HEK293 (cell line): Measurements from ENCODE around the gene MICAL3.
A peak's percentile ranks its signal among the peaks of the same experiment; 100 is the strongest.

ENCODE experiments used
- CTCF ChIA-PET: fragments of 350-600 bp; formaldehyde crosslinking; extraction: SDS; loops from one replicate; lab custom pipeline; 2021; ENCODE audit warnings: antibody characterized with exemption; lab: Yijun Ruan, JAX
- POLR2A ChIA-PET: fragments of 300-600 bp; formaldehyde crosslinking; extraction: SDS; loops from one replicate; lab custom pipeline; 2020; ENCODE audit warnings: antibody characterized with exemption, inconsistent platforms; lab: Yijun Ruan, JAX
- H3K27ac ChIP-seq: fragments of 200-500 bp; sonication (Bioruptor generic); 2 replicates; pipeline ENCODE4 v1.5.1; 2014; ENCODE audit warnings: low read depth, low read length, control low read depth, inconsistent platforms; ENCODE audit errors: extremely low read depth
- H3K36me3 ChIP-seq, 2 experiments: fragments of 200-500 bp in 1 of 2; sonication (Bioruptor generic) in 1 of 2; 1 replicate in 1 of 2; 2 replicates in 1 of 2; pipeline ENCODE4 v1.5.1; 2014 to 2017; ENCODE audit warnings: inconsistent platforms in 2 of 2, low read length in 2 of 2; ENCODE audit not compliant: control insufficient read depth in 2 of 2, insufficient read depth in 1 of 2
- H3K4me1 ChIP-seq: fragments of 200-500 bp; sonication (Bioruptor generic); 2 replicates; pipeline ENCODE4 v1.5.1; 2014; ENCODE audit warnings: mild to moderate bottlenecking, low read length, inconsistent platforms; ENCODE audit not compliant: control insufficient read depth, insufficient read depth
- H3K4me3 ChIP-seq: 2 replicates; pipeline ENCODE4 v1.5.1; 2011; ENCODE audit warnings: low read depth, mild to moderate bottlenecking, control low read depth, low read length, moderate library complexity
- H3K9me3 ChIP-seq: fragments of 200-500 bp; sonication (Bioruptor generic); 2 replicates; pipeline ENCODE4 v1.5.1; 2014; ENCODE audit warnings: low read depth, low read length, inconsistent platforms; ENCODE audit not compliant: control insufficient read depth, insufficient read depth
- PRDM1 ChIP-seq: fragments of 450-650 bp; formaldehyde crosslinking; IDR thresholded peaks from 2 replicates; pipeline ENCODE4; 2016; ENCODE audit warnings: missing biosample characterization, missing genetic modification characterization
- SALL2 ChIP-seq: fragments of 450-650 bp; formaldehyde crosslinking; IDR thresholded peaks from 2 replicates; pipeline ENCODE4 v1.5.0; 2017; ENCODE audit warnings: missing biosample characterization, mild to moderate bottlenecking, missing genetic modification characterization, borderline replicate concordance
- ZBTB1 ChIP-seq: fragments of 450-650 bp; formaldehyde crosslinking; IDR thresholded peaks from 2 replicates; pipeline ENCODE4 v1.5.1; 2016; ENCODE audit warnings: missing biosample characterization, missing genetic modification characterization
- ZFP41 ChIP-seq: fragments of 450-650 bp; formaldehyde crosslinking; IDR thresholded peaks from 2 replicates; pipeline ENCODE4 v1.5.1; 2016; ENCODE audit warnings: missing biosample characterization, missing genetic modification characterization, borderline replicate concordance
- ZIC2 ChIP-seq: fragments of 450-650 bp; formaldehyde crosslinking; IDR thresholded peaks from 2 replicates; pipeline ENCODE4 v1.5.1; 2016; ENCODE audit warnings: missing biosample characterization, missing genetic modification characterization
- ZNF140 ChIP-seq: fragments of 450-650 bp; formaldehyde crosslinking; IDR thresholded peaks from 2 replicates; pipeline ENCODE4 v1.5.1; 2016; ENCODE audit warnings: missing biosample characterization, missing genetic modification characterization
- ZNF155 ChIP-seq: fragments of 450-650 bp; formaldehyde crosslinking; IDR thresholded peaks from 2 replicates; pipeline ENCODE4 v1.5.1; 2016; ENCODE audit warnings: missing biosample characterization, missing genetic modification characterization
- ZNF174 ChIP-seq: fragments of 450-650 bp; formaldehyde crosslinking; IDR thresholded peaks from 2 replicates; pipeline ENCODE4 v1.5.0; 2017; ENCODE audit warnings: missing biosample characterization, mild to moderate bottlenecking, missing genetic modification characterization
- ZNF184 ChIP-seq: fragments of 450-650 bp; IDR thresholded peaks from 2 replicates; pipeline ENCODE4 v1.5.1; 2018; ENCODE audit warnings: missing biosample characterization, mild to moderate bottlenecking, missing genetic modification characterization
- ZNF19 ChIP-seq: fragments of 450-650 bp; formaldehyde crosslinking; IDR thresholded peaks from 2 replicates; pipeline ENCODE4; 2016; ENCODE audit warnings: missing biosample characterization, missing genetic modification characterization, low read depth
- ZNF37A ChIP-seq: fragments of 450-650 bp; IDR thresholded peaks from 2 replicates; pipeline ENCODE4 v1.5.1; 2018; ENCODE audit warnings: missing biosample characterization, missing genetic modification characterization
- ZNF629 ChIP-seq: fragments of 450-650 bp; formaldehyde crosslinking; IDR thresholded peaks from 2 replicates; pipeline ENCODE4 v1.5.1; 2017; ENCODE audit warnings: missing biosample characterization, missing genetic modification characterization
- ZNF777 ChIP-seq: fragments of 450-650 bp; formaldehyde crosslinking; IDR thresholded peaks from 2 replicates; pipeline ENCODE4 v1.5.1; 2017; ENCODE audit warnings: missing biosample characterization, missing genetic modification characterization, borderline replicate concordance
- TF ChIP-seq, protein P1 (sequence below): fragments of 450-650 bp; formaldehyde crosslinking; IDR thresholded peaks from 2 replicates; pipeline ENCODE4 v1.5.1; 2016; ENCODE audit warnings: missing biosample characterization, missing genetic modification characterization, borderline replicate concordance
- TF ChIP-seq, protein P2 (sequence below): fragments of 450-650 bp; IDR thresholded peaks from 2 replicates; pipeline ENCODE4 v1.5.1; 2018; ENCODE audit warnings: missing biosample characterization, missing genetic modification characterization
- TF ChIP-seq, protein P3 (sequence below): fragments of 450-650 bp; formaldehyde crosslinking; IDR thresholded peaks from 2 replicates; pipeline ENCODE4 v1.5.1; 2016; ENCODE audit warnings: missing biosample characterization, missing genetic modification characterization
- TF ChIP-seq, protein P4 (sequence below): fragments of 450-650 bp; formaldehyde crosslinking; IDR thresholded peaks from 2 replicates; pipeline ENCODE4 v1.5.1; 2016; ENCODE audit warnings: missing biosample characterization, missing genetic modification characterization
- TF ChIP-seq, protein P5 (sequence below): fragments of 450-650 bp; formaldehyde crosslinking; optimal IDR thresholded peaks from 2 replicates; pipeline ENCODE3; 2016; ENCODE audit warnings: missing biosample characterization, mild to moderate bottlenecking, missing genetic modification characterization

The MICAL3 gene

DNA sequence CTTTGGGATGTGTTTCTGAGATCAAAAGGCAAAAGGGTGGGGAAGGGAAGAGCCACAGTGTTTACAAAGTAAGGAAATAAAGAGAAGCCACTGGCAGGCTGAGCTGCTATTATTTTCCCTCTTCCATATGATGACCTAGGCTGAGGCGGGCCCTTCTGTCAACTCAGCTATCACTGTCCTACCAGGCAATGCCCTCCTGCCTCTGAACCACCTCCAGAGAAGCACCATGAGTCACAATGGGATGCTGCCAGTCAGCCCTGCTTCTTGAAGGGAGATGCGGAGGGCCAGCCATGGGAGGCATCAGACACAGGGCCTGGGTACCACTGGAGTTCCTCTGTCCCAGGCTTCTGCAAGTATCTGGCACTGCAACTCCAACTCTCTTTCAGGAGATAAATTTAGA is 142.2 kb downstream of the MICAL3 start:
- Histone ChIP-seq H3K4me1 (no peaks in the 10 kb centered on the region), H3K27ac (no peak overlapping the region), H3K9me3 (no peaks in the 10 kb centered on the region), H3K36me3 (peaks cover 12 to 86% of the 10 kb centered on the region in 2 experiments), H3K4me3 (no peak overlapping the region)
- ChIA-PET POLR2A (no interaction called here), CTCF (interaction anchor here (1.9 kb wide), 1 partner anchor 9 kb away, joined by 12 read pairs; no protein-coding TSS in a partner anchor)
- TF ChIP-seq ZIC2 (tag by site-specific recombination) = peak; percentile 77
- TF ChIP-seq, protein P1, sequence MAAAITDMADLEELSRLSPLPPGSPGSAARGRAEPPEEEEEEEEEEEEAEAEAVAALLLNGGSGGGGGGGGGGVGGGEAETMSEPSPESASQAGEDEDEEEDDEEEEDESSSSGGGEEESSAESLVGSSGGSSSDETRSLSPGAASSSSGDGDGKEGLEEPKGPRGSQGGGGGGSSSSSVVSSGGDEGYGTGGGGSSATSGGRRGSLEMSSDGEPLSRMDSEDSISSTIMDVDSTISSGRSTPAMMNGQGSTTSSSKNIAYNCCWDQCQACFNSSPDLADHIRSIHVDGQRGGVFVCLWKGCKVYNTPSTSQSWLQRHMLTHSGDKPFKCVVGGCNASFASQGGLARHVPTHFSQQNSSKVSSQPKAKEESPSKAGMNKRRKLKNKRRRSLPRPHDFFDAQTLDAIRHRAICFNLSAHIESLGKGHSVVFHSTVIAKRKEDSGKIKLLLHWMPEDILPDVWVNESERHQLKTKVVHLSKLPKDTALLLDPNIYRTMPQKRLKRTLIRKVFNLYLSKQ = no peak

DNA sequence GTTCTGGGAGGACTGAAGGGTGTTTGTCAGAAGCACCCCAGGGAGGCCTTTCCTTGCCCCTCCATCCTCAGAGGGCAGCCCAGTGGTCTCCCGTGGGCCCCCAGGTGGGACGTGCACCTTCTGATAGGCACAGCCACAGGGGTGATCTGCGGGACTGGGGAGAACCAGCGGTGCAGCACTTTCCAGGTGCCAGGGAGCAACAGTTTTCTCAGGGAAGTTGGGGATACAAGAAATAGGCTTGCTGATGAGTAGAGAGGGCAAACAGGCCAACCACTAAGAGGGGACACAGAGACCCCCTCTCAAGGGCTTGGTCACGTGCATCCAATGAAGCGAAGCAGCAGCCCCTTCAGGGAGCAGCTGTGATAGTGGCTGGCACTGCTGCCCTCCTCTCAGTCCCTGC is 143.0 kb downstream of the MICAL3 start:
- H3K9me3 ChIP-seq = no peaks in the 10 kb centered on the region
- H3K4me3 ChIP-seq = no peak overlapping the region
- POLR2A ChIA-PET = no interaction called here
- H3K36me3 ChIP-seq = peaks cover 6 to 83% of the 10 kb centered on the region in 2 experiments
- H3K4me1 ChIP-seq = no peaks in the 10 kb centered on the region
- TF ChIP-seq, protein P2, sequence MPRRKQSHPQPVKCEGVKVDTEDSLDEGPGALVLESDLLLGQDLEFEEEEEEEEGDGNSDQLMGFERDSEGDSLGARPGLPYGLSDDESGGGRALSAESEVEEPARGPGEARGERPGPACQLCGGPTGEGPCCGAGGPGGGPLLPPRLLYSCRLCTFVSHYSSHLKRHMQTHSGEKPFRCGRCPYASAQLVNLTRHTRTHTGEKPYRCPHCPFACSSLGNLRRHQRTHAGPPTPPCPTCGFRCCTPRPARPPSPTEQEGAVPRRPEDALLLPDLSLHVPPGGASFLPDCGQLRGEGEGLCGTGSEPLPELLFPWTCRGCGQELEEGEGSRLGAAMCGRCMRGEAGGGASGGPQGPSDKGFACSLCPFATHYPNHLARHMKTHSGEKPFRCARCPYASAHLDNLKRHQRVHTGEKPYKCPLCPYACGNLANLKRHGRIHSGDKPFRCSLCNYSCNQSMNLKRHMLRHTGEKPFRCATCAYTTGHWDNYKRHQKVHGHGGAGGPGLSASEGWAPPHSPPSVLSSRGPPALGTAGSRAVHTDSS (tag by site-specific recombination) = no peak
- no peak for TF ChIP-seq ZNF37A (tag by site-specific recombination)
- TF ChIP-seq ZNF140 (tag by site-specific recombination) = no peak
- TF ChIP-seq, protein P1 = no peak
- TF ChIP-seq, protein P3, sequence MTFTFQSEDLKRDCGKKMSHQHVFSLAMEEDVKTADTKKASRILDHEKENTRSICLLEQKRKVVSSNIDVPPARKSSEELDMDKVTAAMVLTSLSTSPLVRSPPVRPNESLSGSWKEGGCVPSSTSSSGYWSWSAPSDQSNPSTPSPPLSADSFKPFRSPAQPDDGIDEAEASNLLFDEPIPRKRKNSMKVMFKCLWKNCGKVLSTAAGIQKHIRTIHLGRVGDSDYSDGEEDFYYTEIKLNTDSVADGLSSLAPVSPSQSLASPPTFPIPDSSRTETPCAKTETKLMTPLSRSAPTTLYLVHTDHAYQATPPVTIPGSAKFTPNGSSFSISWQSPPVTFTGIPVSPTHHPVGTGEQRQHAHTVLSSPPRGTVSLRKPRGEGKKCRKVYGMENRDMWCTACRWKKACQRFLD (tag by site-specific recombination) = no peak
- no peak for TF ChIP-seq ZNF155
- no peak for TF ChIP-seq ZNF777 (tag by site-specific recombination)
- TF ChIP-seq, all 188 proteins: peak for 0
- no peak overlapping the region for H3K27ac ChIP-seq
- CTCF ChIA-PET = interaction anchor here (1.9 kb wide), 1 partner anchor 10 kb away, joined by 12 read pairs; no protein-coding TSS in a partner anchor

DNA sequence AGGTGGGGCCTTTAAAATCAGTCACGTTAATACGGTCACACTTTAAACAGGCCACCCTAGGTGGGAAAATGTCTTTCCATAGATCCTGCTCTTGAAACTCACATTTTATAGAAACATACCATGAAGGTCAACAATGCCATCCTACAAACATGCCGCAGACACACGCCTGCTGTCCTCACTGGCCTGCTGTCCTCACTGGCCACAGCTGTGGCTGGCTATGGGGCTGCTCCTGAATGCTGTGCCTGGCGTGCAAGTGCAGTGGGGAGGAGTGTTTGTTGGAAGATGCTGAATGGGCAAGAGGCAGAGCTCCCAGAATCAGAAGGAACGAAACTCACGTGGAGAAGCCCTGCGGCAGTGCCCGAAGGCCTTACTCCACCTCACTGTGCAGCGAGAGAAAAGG is 143.9 kb downstream of the MICAL3 start:
- no peak overlapping the region for H3K27ac ChIP-seq
- H3K36me3 ChIP-seq = peaks cover 1 to 80% of the 10 kb centered on the region in 2 experiments
- no peaks in the 10 kb centered on the region for H3K9me3 ChIP-seq
- no peak overlapping the region for H3K4me3 ChIP-seq
- TF ChIP-seq ZBTB1 (tag by site-specific recombination) = no peak
- TF ChIP-seq, all 188 proteins: peak for 0
- POLR2A ChIA-PET = no interaction called here
- CTCF ChIA-PET = no interaction called here
- no peaks in the 10 kb centered on the region for H3K4me1 ChIP-seq

DNA sequence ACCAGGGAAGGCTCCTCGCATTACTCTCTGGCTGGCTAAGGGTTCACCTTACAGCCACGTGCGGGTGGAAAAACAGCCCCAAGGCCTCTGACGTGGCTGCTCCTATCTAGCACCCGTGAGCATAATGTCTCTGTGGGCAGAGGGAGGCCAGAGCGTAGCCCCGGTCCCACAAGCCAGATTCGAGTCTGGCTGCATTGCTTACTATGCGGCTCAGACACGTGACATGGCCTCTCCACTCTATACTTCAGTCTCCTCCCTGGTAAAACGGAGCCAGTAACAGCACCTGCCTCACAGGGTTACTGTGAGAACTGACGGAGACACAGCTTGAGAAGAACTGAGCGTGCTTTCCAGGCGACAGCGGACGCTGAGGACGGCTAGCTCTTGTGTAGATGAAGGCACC is 144.3 kb downstream of the MICAL3 start:
- no peak overlapping the region for H3K4me3 ChIP-seq
- POLR2A ChIA-PET = no interaction called here
- CTCF ChIA-PET = no interaction called here
- peaks cover 0 to 78% of the 10 kb centered on the region in 2 experiments; a peak in 2 of 3 replicates for H3K36me3 ChIP-seq
- H3K27ac ChIP-seq = no peak overlapping the region
- no peaks in the 10 kb centered on the region for H3K4me1 ChIP-seq
- no peaks in the 10 kb centered on the region for H3K9me3 ChIP-seq
- TF ChIP-seq ZNF19 (tag by site-specific recombination) (no peak), ZNF629 (no peak), ZNF174 (tag by site-specific recombination) (no peak), ZNF184 (no peak), ZFP41 (tag by site-specific recombination) (no peak), SALL2 (no peak), PRDM1 (tag by site-specific recombination) (no peak)
- TF ChIP-seq, protein P4, sequence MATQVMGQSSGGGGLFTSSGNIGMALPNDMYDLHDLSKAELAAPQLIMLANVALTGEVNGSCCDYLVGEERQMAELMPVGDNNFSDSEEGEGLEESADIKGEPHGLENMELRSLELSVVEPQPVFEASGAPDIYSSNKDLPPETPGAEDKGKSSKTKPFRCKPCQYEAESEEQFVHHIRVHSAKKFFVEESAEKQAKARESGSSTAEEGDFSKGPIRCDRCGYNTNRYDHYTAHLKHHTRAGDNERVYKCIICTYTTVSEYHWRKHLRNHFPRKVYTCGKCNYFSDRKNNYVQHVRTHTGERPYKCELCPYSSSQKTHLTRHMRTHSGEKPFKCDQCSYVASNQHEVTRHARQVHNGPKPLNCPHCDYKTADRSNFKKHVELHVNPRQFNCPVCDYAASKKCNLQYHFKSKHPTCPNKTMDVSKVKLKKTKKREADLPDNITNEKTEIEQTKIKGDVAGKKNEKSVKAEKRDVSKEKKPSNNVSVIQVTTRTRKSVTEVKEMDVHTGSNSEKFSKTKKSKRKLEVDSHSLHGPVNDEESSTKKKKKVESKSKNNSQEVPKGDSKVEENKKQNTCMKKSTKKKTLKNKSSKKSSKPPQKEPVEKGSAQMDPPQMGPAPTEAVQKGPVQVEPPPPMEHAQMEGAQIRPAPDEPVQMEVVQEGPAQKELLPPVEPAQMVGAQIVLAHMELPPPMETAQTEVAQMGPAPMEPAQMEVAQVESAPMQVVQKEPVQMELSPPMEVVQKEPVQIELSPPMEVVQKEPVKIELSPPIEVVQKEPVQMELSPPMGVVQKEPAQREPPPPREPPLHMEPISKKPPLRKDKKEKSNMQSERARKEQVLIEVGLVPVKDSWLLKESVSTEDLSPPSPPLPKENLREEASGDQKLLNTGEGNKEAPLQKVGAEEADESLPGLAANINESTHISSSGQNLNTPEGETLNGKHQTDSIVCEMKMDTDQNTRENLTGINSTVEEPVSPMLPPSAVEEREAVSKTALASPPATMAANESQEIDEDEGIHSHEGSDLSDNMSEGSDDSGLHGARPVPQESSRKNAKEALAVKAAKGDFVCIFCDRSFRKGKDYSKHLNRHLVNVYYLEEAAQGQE (tag by site-specific recombination) = no peak
- TF ChIP-seq, protein P5, sequence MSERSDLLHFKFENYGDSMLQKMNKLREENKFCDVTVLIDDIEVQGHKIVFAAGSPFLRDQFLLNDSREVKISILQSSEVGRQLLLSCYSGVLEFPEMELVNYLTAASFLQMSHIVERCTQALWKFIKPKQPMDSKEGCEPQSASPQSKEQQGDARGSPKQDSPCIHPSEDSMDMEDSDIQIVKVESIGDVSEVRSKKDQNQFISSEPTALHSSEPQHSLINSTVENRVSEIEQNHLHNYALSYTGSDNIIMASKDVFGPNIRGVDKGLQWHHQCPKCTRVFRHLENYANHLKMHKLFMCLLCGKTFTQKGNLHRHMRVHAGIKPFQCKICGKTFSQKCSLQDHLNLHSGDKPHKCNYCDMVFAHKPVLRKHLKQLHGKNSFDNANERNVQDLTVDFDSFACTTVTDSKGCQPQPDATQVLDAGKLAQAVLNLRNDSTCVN (tag by site-specific recombination) = no peak
